Uterus (tissue), 2 donors: ENCODE results near the gene CYSTM1.

Source experiments
- POLR2A ChIP-seq, 2 donors: fragments of 450-650 bp; IDR thresholded peaks; one replicate each; pipeline ENCODE4 v1.6.1; 2016; ENCODE audit warnings: antibody characterized with exemption in 2 of 2, mild to moderate bottlenecking in 1 of 2, moderate library complexity in 1 of 2
- TF ChIP-seq, protein P1 (sequence below), 4 experiments: fragments of 200-600 bp in 2 of 4; fragments of 450-650 bp in 2 of 4; sonication (generic) in 2 of 4; IDR thresholded peaks; one replicate each; pipeline ENCODE4 v1.5.1; 2016 to 2019; ENCODE audit warnings: antibody characterized with exemption in 4 of 4, mild to moderate bottlenecking in 2 of 4, moderate library complexity in 1 of 4

GRCh38 chr5:140262839-140263238, 87.9 kb downstream of the CYSTM1 start:
- TF ChIP-seq, protein P1, sequence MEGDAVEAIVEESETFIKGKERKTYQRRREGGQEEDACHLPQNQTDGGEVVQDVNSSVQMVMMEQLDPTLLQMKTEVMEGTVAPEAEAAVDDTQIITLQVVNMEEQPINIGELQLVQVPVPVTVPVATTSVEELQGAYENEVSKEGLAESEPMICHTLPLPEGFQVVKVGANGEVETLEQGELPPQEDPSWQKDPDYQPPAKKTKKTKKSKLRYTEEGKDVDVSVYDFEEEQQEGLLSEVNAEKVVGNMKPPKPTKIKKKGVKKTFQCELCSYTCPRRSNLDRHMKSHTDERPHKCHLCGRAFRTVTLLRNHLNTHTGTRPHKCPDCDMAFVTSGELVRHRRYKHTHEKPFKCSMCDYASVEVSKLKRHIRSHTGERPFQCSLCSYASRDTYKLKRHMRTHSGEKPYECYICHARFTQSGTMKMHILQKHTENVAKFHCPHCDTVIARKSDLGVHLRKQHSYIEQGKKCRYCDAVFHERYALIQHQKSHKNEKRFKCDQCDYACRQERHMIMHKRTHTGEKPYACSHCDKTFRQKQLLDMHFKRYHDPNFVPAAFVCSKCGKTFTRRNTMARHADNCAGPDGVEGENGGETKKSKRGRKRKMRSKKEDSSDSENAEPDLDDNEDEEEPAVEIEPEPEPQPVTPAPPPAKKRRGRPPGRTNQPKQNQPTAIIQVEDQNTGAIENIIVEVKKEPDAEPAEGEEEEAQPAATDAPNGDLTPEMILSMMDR (IDR thresholded peaks at IDR 0.05): no peak
- no peak for TF ChIP-seq POLR2A (IDR thresholded peaks at IDR 0.05)
